Measurements from ENCODE around the gene STXBP4. TPM values are rescaled to one million over a fixed set of nuclear protein-coding genes. Genes with fewer than 3 reads are reported as not detected.

Gene STXBP4
- total RNA-seq, 1 donor from 2014 or later: 7.6 TPM

DNA sequence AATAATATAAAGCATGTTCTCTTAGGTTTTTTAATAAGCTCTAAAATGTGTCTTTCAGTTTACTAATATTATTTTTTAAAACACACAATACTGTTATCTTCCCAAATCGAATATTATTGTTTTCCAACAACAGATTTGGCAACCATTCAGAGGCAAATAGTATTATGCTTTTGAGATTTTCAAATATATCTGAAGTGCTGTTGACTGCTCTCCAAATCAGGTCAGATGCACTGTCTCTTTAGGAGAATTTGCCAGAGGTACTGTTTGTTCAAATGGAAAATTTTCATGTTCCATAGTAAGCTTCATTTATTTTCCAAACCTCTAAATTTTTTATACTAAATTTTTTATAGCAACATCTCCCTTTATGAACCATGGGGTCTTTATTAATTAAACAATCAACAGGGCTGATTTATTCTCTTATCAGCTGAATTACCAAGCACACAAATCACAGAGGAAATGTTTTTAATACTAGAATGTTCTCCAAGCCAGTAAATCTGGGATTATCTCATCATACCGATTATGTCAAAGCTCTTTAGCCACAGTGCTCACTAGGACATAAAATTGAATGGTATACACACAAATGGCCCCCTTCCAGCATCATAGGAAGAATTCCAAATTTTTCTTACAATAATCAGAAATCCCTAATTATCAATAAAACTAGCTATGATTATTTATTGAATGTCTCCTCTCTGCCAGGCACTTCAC, 187.4 kb downstream of the STXBP4 start:
- H3K9me3 Mint-ChIP-seq: no peaks in the 10 kb centered on the region
- no peaks in the 10 kb centered on the region for H3K27me3 Mint-ChIP-seq (ENCODE audit: low read depth)
- H3K4me1 Mint-ChIP-seq (ENCODE audit: low read depth): peaks cover 2% of the 10 kb centered on the region
- H3K36me3 Mint-ChIP-seq (ENCODE audit: low read depth): no peaks in the 10 kb centered on the region
- intact Hi-C loops (cut with micrococcal nuclease): no loop called here
- DNase-seq (ENCODE audit: low spot score): no peak
- H3K4me3 Mint-ChIP-seq (ENCODE audit: low read depth): no peak overlapping the region
- H3K27ac Mint-ChIP-seq: no peak overlapping the region

DNA sequence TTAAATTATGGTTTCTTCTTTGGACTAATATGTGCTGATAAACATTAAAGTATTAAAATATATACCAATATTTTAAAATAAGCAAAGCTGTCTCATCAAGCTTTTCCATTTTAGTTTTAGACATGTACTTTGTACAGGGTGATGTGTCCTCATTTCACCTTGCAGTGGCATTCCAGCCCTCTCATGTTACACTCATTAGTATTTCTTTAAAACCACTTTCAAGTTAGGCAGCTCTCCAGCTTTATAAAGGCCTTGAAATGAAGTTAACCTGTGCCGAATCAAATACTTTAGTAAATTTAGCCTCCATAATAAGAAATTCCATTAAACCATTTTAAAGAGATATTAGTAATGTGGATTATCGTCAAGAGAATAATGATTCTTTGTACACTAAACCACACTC, 188.6 kb downstream of the STXBP4 start:
- Mint-ChIP-seq H3K27ac (no peak overlapping the region), H3K36me3 (ENCODE audit: low read depth) (no peaks in the 10 kb centered on the region), H3K4me1 (ENCODE audit: low read depth) (peaks cover 2% of the 10 kb centered on the region), H3K9me3 (no peaks in the 10 kb centered on the region), H3K4me3 (ENCODE audit: low read depth) (no peak overlapping the region), H3K27me3 (ENCODE audit: low read depth) (no peaks in the 10 kb centered on the region)
- DNase-seq (ENCODE audit: low spot score): no peak
- intact Hi-C loops (cut with micrococcal nuclease): no loop called here

DNA sequence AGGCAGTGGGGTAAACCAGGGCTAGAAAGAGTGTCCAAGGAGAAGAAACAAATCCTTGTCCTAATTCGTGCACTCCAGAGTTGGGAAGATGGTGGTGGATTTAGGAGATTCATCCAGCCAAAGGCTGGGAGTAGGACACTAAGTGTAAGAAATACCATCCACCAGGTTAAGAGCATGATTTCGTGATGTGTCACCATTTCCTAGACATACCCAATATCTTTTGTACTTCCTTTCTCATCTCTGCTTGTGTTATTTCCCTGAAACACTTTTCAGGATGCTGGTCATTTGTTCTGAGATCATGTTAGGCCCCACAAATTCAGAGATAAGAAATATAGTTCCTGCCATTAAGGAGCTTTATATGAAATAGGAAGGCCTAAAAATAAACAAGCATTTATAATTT, 189.9 kb downstream of the STXBP4 start:
- no peak for DNase-seq (ENCODE audit: low spot score)
- no peaks in the 10 kb centered on the region for H3K36me3 Mint-ChIP-seq (ENCODE audit: low read depth)
- H3K9me3 Mint-ChIP-seq: no peaks in the 10 kb centered on the region
- no peaks in the 10 kb centered on the region for H3K27me3 Mint-ChIP-seq (ENCODE audit: low read depth)
- intact Hi-C loops (cut with micrococcal nuclease): no loop called here
- H3K4me3 Mint-ChIP-seq (ENCODE audit: low read depth): no peak overlapping the region
- H3K4me1 Mint-ChIP-seq (ENCODE audit: low read depth): peaks cover 4% of the 10 kb centered on the region
- H3K27ac Mint-ChIP-seq: no peak overlapping the region

DNA sequence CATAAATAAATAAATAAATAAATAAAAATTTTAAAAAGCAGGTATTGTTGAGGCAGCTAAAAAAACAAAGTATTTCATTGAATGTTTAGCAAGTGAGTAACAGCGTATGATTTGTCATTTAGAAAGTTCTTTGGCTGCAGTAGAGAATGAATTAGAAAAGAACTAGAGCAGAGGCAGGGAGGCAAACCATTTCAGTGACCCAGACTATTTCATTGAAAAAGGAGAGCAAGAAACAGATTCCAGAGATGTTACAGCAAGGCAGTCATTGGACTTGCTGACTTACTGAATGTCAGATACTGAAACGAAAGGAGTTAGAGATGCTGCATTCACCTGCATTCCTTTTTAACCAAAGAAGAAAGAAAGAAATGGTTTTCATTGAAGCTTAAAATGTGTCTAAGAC, 190.7 kb downstream of the STXBP4 start:
- Mint-ChIP-seq H3K4me1 (ENCODE audit: low read depth) (peaks cover 4% of the 10 kb centered on the region), H3K36me3 (ENCODE audit: low read depth) (no peaks in the 10 kb centered on the region), H3K4me3 (ENCODE audit: low read depth) (no peak overlapping the region), H3K27me3 (ENCODE audit: low read depth) (no peaks in the 10 kb centered on the region), H3K27ac (no peak overlapping the region), H3K9me3 (no peaks in the 10 kb centered on the region)
- no peak for DNase-seq (ENCODE audit: low spot score)
- intact Hi-C loops (cut with micrococcal nuclease): no loop called here

DNA sequence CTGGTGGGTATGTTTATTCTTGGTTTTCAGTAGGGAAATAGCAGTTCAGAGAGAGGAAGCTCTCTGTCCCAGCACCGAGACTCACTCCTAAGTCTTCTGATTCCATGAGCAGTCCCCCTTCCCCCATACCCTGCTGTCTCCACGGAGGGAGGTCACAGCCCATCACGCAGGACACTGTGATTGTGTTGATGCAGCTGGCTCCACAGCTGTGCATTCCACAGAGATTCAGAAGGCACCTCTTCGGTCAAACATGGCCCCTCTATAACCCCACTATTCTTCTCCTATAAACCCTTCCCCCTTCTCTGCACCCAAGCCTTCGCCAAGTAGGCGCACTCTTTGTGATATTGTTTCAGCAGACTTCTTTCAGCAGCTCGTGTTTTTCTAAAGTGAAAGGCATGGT, 191.9 kb downstream of the STXBP4 start:
- Mint-ChIP-seq H3K27me3 (ENCODE audit: low read depth) (no peaks in the 10 kb centered on the region), H3K4me3 (ENCODE audit: low read depth) (no peak overlapping the region), H3K9me3 (no peaks in the 10 kb centered on the region), H3K4me1 (ENCODE audit: low read depth) (peaks cover 4% of the 10 kb centered on the region), H3K27ac (no peak overlapping the region), H3K36me3 (ENCODE audit: low read depth) (no peaks in the 10 kb centered on the region)
- intact Hi-C loops (cut with micrococcal nuclease): no loop called here
- DNase-seq (ENCODE audit: low spot score): no peak

DNA sequence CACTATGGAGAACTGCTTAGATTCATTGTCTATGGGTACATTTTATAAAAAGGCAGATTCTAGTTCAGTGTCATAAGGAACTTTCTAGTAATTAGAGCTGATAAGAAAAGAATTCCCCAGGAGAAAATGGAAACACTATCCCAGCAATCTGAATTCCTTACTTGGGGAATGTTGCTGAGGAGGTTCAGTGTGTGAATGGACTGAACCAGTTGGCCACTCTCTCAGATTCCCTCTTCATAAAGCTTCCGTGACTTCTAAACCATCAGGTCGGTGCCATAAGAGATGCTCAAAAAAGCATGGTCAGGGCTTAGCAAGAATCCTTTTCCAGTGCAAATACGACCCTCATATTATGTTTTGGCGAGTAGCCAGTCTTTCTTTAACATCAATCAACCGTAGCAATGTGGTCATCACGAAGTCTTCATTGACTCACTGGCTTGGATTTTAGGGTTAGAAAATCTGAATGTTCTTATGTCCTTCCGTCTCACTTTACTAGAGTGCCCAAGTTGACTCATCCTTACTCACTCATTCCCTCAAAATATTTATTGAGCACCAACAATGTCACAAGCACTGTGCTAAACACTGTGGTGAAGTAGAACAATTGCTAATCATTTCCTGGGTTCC, 193.5 kb downstream of the STXBP4 start:
- intact Hi-C loops (cut with micrococcal nuclease): no loop called here
- no peak for DNase-seq (ENCODE audit: low spot score)
- H3K9me3 Mint-ChIP-seq: no peaks in the 10 kb centered on the region

DNA sequence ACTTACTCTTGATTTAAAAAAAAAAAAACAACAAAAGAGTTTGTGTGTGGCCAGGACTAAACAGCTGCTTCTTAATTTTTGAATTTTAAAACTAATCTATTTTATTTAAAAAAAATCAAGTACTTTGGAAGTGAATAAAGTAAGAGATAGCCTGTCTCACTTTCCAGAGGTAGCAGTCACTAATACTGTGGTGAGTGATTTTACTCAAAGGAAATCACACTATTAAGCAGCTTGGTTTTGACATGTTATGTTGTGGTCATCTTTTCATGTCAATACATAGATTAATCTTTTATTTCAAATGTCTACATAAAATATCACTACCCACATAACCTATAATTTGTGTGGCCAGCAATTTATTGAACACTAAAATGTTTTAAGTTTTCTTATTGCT, 194.0 kb downstream of the STXBP4 start:
- Mint-ChIP-seq H3K27me3 (ENCODE audit: low read depth) (no peaks in the 10 kb centered on the region), H3K4me3 (ENCODE audit: low read depth) (no peak overlapping the region), H3K36me3 (ENCODE audit: low read depth) (no peaks in the 10 kb centered on the region), H3K4me1 (ENCODE audit: low read depth) (peaks cover 4% of the 10 kb centered on the region), H3K27ac (no peak overlapping the region), H3K9me3 (no peaks in the 10 kb centered on the region)
- no peak for DNase-seq (ENCODE audit: low spot score)
- intact Hi-C loops (cut with micrococcal nuclease): no loop called here

More for the DNA sequence above, 193.5 kb downstream of the STXBP4 start:
- Mint-ChIP-seq H3K36me3 (ENCODE audit: low read depth) (no peaks in the 10 kb centered on the region), H3K27me3 (ENCODE audit: low read depth) (no peaks in the 10 kb centered on the region), H3K27ac (no peak overlapping the region), H3K4me3 (ENCODE audit: low read depth) (no peak overlapping the region), H3K4me1 (ENCODE audit: low read depth) (peaks cover 4% of the 10 kb centered on the region)

DNA sequence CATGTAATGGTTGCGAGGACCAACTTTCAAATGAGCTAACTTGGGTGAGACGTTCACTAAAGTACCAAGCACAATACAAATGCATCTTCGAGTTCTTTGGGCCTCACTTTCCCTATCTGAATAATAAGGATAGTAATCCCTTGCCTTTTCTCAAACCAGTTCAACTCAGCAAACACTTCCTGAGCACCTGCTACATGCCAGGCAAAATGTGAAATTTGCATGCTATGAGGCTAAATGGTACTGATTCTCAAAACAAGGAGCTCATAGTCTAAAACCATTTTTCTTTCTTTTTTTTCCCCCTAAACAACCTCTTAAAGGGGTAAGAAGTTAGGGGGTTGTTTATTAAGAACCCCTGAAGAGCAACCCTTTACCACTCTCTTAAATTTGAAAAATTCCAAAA, 194.8 kb downstream of the STXBP4 start:
- peaks cover 2% of the 10 kb centered on the region for H3K4me1 Mint-ChIP-seq (ENCODE audit: low read depth)
- no peak for DNase-seq (ENCODE audit: low spot score)

DNA sequence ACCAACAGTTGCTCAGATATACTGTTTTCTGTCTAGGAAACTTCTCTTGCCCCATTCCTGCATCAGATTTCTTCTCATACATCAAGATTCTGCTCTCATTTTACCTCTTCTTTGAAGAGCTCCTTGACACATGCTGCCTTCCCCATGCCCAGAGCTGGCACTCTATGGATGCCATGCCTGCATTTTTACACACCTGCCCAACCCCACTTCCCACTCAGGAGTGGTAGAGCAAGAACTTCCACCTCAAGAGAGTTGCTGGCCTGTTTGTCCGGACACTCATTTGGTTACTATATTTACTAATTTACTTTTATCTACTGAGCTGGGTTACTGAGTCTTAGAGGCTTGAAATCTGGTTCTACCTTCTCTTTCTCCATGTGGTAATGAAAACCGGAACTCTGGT, 197.9 kb downstream of the STXBP4 start:
- intact Hi-C loops (cut with micrococcal nuclease): no loop called here

More for the DNA sequence above, 194.8 kb downstream of the STXBP4 start:
- intact Hi-C loops (cut with micrococcal nuclease): no loop called here
- no peak overlapping the region for H3K27ac Mint-ChIP-seq
- no peaks in the 10 kb centered on the region for H3K27me3 Mint-ChIP-seq (ENCODE audit: low read depth)
- H3K9me3 Mint-ChIP-seq: no peaks in the 10 kb centered on the region
- H3K36me3 Mint-ChIP-seq (ENCODE audit: low read depth): no peaks in the 10 kb centered on the region
- H3K4me3 Mint-ChIP-seq (ENCODE audit: low read depth): no peak overlapping the region

DNA sequence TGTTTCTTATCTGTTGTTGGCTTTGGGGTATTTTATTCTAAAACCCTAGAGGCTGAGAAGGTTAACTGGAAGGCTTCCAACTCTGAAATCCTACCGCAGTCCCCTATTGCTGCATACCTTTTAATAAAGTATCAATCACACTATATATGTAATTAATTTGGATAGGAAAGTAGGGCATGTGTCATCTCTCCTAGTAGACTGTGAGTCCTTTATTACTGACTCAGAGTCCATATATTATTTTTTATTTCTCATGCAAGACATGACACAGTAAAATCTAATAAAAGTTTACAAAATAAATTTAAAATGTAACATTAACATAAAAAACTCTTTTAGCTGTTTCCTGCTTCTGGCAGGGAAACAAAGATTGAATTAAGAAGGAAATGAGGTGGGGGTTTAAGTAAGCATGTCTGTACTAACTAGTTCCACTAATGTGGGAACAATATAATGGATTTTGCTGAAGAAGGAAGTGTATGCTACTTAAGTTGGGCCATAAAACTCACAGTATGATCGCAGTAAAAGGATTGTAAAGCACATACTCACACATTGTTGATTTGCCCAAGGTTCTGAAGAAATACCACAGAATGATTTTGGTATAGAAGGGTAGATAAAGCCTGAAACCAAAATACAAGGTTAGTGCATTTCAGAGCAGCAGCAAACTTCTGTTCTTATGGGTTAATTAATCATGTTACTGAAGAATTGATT, 198.6 kb downstream of the STXBP4 start:
- H3K27ac Mint-ChIP-seq: no peak overlapping the region
- H3K9me3 Mint-ChIP-seq: no peaks in the 10 kb centered on the region
- H3K4me1 Mint-ChIP-seq (ENCODE audit: low read depth): peaks cover 2% of the 10 kb centered on the region
- no peak overlapping the region for H3K4me3 Mint-ChIP-seq (ENCODE audit: low read depth)
- intact Hi-C loops (cut with micrococcal nuclease): no loop called here
- DNase-seq (ENCODE audit: low spot score): no peak
- H3K27me3 Mint-ChIP-seq (ENCODE audit: low read depth): no peaks in the 10 kb centered on the region
- no peaks in the 10 kb centered on the region for H3K36me3 Mint-ChIP-seq (ENCODE audit: low read depth)

More for the DNA sequence above, 197.9 kb downstream of the STXBP4 start:
- Mint-ChIP-seq H3K4me3 (ENCODE audit: low read depth) (no peak overlapping the region), H3K4me1 (ENCODE audit: low read depth) (peaks cover 2% of the 10 kb centered on the region), H3K27ac (no peak overlapping the region), H3K9me3 (no peaks in the 10 kb centered on the region), H3K36me3 (ENCODE audit: low read depth) (no peaks in the 10 kb centered on the region), H3K27me3 (ENCODE audit: low read depth) (no peaks in the 10 kb centered on the region)
- no peak for DNase-seq (ENCODE audit: low spot score)

DNA sequence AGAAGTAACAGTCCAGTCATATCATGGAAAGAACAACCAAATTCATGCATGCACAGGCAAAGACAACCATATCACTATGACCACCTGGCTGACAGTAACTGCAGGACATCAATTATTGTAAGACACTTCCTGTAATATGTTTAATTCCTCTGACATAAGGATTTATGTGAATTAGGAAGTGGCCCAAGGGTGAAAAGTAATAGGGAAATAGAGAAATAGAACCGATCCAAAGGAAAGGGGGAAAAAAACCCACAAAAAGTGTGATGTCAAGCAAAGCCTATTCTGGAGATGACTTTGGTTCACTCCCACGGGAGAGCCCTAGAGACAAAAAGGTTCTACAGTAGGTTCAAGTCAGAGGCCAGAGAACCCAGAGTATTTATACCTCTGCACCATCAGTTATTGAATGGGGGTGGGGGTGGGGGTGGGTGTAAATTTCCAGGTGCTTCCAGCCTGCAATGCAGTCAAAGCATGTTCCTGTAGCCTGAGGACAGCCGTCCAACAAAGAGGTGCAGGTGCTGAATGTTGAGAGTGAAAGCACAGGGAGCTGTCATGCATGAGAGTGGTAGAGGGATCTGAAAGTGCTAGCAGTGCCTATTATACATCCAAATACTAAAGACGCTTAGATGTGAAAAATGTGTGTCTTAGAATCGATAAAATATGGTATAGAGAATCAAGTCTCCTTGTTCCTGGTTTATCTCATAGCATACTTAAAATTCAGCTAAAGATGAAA, 200.6 kb downstream of the STXBP4 start:
- intact Hi-C loops (cut with micrococcal nuclease): no loop called here
- Mint-ChIP-seq H3K4me3 (ENCODE audit: low read depth) (no peak overlapping the region), H3K27ac (no peak overlapping the region), H3K4me1 (ENCODE audit: low read depth) (no peaks in the 10 kb centered on the region), H3K27me3 (ENCODE audit: low read depth) (no peaks in the 10 kb centered on the region), H3K36me3 (ENCODE audit: low read depth) (no peaks in the 10 kb centered on the region), H3K9me3 (peaks cover 4% of the 10 kb centered on the region)
- DNase-seq (ENCODE audit: low spot score): no peak

DNA sequence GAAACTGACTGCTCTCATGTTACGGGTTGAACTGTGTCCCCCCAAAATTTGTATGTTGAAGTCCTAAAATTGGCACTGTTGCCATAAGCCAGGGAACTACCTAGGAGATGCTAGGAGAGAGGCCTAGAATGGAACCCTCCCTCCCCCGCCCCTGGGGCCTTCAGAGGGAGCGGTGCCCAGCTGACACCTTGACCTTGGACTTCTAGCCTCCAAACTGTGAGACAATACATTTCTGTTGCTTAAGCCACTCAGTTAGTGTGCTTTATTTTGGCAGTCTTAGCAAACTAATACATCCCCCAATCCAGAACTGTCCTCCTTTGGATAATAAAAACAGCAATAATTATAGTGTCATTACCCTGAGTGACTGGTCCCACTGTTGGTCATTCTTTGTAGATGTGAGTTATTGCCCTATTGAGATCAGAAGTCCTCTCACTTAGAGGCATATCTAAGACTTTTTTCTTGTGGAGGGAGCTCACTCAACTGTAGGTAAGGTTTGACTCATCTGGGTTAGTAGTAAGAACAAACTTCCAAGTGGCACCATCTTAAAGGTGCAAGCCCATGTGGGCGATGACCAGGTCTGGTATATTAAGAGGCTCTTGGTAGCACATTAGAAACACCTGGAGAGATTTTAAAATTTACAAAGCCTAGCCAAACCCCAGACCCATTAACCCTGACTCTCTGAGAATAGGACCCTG, 203.2 kb downstream of the STXBP4 start:
- H3K27ac Mint-ChIP-seq: no peak overlapping the region
- no peak overlapping the region for H3K4me3 Mint-ChIP-seq (ENCODE audit: low read depth)
- no peak for DNase-seq (ENCODE audit: low spot score)
- H3K36me3 Mint-ChIP-seq (ENCODE audit: low read depth): no peaks in the 10 kb centered on the region
- peaks cover 8% of the 10 kb centered on the region for H3K9me3 Mint-ChIP-seq
- no peaks in the 10 kb centered on the region for H3K4me1 Mint-ChIP-seq (ENCODE audit: low read depth)
- intact Hi-C loops (cut with micrococcal nuclease): no loop called here
- no peaks in the 10 kb centered on the region for H3K27me3 Mint-ChIP-seq (ENCODE audit: low read depth)
